K562 (cell line): ENCODE data around the gene DNAJB1. TPM values are rescaled to one million over a fixed set of nuclear protein-coding genes. Genes with fewer than 3 reads are reported as not detected.

Experiments used
- BACH1 ChIP-seq: fragments of 200-800 bp; sonication (Bioruptor generic); IDR thresholded peaks from 2 replicates; pipeline ENCODE4 v1.6.1; 2016; ENCODE audit warnings: missing genetic modification characterization, missing compliant biosample characterization
- CREB5 ChIP-seq: fragments of 250-450 bp; sonication (Bioruptor Pico); IDR thresholded peaks from 2 replicates; pipeline ENCODE4 v1.5.0; 2020; ENCODE audit warnings: mild to moderate bottlenecking
- E2F4 ChIP-seq: sonication (generic); formaldehyde crosslinking; IDR thresholded peaks from 2 replicates; pipeline ENCODE4 v1.8.0; 2022; ENCODE audit warnings: mild to moderate bottlenecking, low read depth, missing genetic modification reagents
- ESRRA ChIP-seq: fragments of 450-650 bp; IDR thresholded peaks from 2 replicates; pipeline ENCODE4 v1.6.1; 2014; ENCODE audit warnings: low read depth, mild to moderate bottlenecking, moderate library complexity, borderline replicate concordance
- FOXA3 ChIP-seq, 2 experiments: fragments of 450-650 bp in 1 of 2; sonication (generic) in 1 of 2; formaldehyde crosslinking; IDR thresholded peaks in 1 of 2; conservative IDR thresholded peaks in 1 of 2; 2 replicates each; pipeline versions ENCODE4 v1.4.0 to v1.8.0; 2020 to 2022; ENCODE audit warnings: mild to moderate bottlenecking in 2 of 2, missing genetic modification reagents in 1 of 2
- NUFIP1 ChIP-seq: fragments of 450-650 bp; IDR thresholded peaks from 2 replicates; pipeline ENCODE4 v1.6.1; 2018; ENCODE audit not compliant: partially characterized antibody
- REST ChIP-seq, 2 experiments: fragments of 450-650 bp; formaldehyde crosslinking in 1 of 2; IDR thresholded peaks; 2 replicates each; pipeline versions ENCODE4 v1.4.0 to v1.6.1; 2014 to 2020; ENCODE audit warnings: mild to moderate bottlenecking in 2 of 2, borderline replicate concordance in 1 of 2, low read depth in 1 of 2
- SP2 ChIP-seq: IDR thresholded peaks from 2 replicates; pipeline ENCODE4 v1.6.1; 2011; ENCODE audit warnings: mild to moderate bottlenecking, low read depth, low read length, moderate library complexity; ENCODE audit not compliant: poor library complexity, severe bottlenecking; ENCODE audit errors: extremely low read depth
- VEZF1 ChIP-seq: fragments of 200-800 bp; sonication (Bioruptor generic); IDR thresholded peaks from 2 replicates; pipeline ENCODE4 v1.6.1; 2017; ENCODE audit warnings: missing genetic modification characterization, missing compliant biosample characterization
- ZNF146 ChIP-seq: IDR thresholded peaks from one replicate; pipeline ENCODE4 v1.6.1; 2018; ENCODE audit warnings: missing compliant biosample characterization; ENCODE audit not compliant: unreplicated experiment
- polyA plus RNA-seq, 8 experiments: library from polyadenylated mRNA; depleted of rRNA in 4 of 8; stranded (reverse) in 5 of 8; unstranded in 3 of 8; fragments of >200 nt; fragmentation: Nextera tagmentation in 2 of 8; fragmentation: Illumina TruSeq in 1 of 8; extraction: Ambion mirVana in 2 of 8; extraction: Trizol in 1 of 8; gene quantifications; 2 replicates each; pipeline versions ENCODE4 v1.2.1 to v1.2.3, GENCODE V29; 2011 to 2014; ENCODE audit warnings: inconsistent platforms in 1 of 8, missing spikeins in 1 of 8
- total RNA-seq, 7 experiments: library from RNA; depleted of rRNA in 6 of 7; stranded (reverse); fragments of >200 nt in 6 of 7; fragmentation: Illumina TruSeq in 2 of 7; extraction: Trizol in 2 of 7; gene quantifications; 2 replicates each; pipeline versions ENCODE4 v1.2.1 to v1.2.3, GENCODE V29; 2011 to 2021; ENCODE audit warnings: low replicate concordance in 1 of 7

The DNAJB1 gene
- total and polyA plus RNA-seq, 9 of the 15 experiments (the other 6 are each of a cell fraction or from before 2014, with no cell fraction given) = 13.2 to 113 (median 62.1) TPM

GRCh38 chr19:14517840-14518505 is at the start of gene DNAJB1 (continued):
- no peak for TF ChIP-seq E2F4 (CRISPR knock-in tag)
- no peak for TF ChIP-seq FOXA3 (CRISPR knock-in tag; conservative IDR thresholded peaks at IDR 0.05 in 1 of 2, IDR thresholded peaks at IDR 0.05 in 1 of 2)
- TF ChIP-seq ESRRA = peak; percentile 41; the same call in 1 of the 2 replicates
- TF ChIP-seq BACH1 = no peak
- TF ChIP-seq ZNF146 (CRISPR knock-in tag) = no peak
- TF ChIP-seq REST (IDR thresholded peaks at IDR 0.05; ENCODE audit: borderline replicate concordance) = no peak
- TF ChIP-seq REST (CRISPR knock-in tag; IDR thresholded peaks at IDR 0.05; ENCODE audit: low read depth) = no peak
- peak; percentile 96 for TF ChIP-seq VEZF1
- no peak for TF ChIP-seq SP2
- no peak for TF ChIP-seq CREB5 (CRISPR knock-in tag)
- no peak for TF ChIP-seq NUFIP1
